ENCODE data around the gene PITX3. TPM values are rescaled to one million over a fixed set of nuclear protein-coding genes. Genes with fewer than 3 reads are reported as not detected.

PITX3 gene
- total RNA-seq, 4 donors from 2014 or later, result not detected

DNA sequence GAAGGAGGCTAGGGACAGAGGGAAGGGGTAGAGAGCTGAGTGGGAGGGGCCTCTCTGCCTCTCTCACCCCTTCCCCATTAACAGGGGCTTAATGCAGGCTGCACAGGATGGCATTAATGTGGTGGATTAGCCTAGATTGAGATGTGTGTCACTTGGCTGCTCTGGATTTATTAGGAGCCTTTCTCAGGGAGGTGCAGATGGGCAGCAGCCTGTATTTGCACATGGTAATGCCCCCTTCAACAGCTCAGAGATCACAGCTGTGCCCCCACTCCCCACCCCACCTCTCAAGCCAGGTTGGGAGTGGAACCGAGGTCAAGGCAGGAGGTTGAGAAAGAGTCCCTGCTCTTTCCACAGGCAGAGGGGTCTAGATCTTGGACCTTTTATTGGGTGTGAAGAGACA lies 7.3 kb downstream of the PITX3 start:
- Histone ChIP-seq H3K4me1 (peaks cover 0 to 23% (median 14%) of the 10 kb centered on the region in 4 donors), H3K27me3 (peaks cover 0 to 13% of the 10 kb centered on the region in 2 donors), H3K4me3 (no peak overlapping the region), H3K9me3 (no peaks in the 10 kb centered on the region), H3K27ac (no peak overlapping the region), H3K36me3 (no peaks in the 10 kb centered on the region)
- no peak for DNase-seq
- no peak for TF ChIP-seq POLR2A (IDR thresholded peaks at IDR 0.05)
- no peak for TF ChIP-seq CTCF (IDR thresholded peaks at IDR 0.05)

DNA sequence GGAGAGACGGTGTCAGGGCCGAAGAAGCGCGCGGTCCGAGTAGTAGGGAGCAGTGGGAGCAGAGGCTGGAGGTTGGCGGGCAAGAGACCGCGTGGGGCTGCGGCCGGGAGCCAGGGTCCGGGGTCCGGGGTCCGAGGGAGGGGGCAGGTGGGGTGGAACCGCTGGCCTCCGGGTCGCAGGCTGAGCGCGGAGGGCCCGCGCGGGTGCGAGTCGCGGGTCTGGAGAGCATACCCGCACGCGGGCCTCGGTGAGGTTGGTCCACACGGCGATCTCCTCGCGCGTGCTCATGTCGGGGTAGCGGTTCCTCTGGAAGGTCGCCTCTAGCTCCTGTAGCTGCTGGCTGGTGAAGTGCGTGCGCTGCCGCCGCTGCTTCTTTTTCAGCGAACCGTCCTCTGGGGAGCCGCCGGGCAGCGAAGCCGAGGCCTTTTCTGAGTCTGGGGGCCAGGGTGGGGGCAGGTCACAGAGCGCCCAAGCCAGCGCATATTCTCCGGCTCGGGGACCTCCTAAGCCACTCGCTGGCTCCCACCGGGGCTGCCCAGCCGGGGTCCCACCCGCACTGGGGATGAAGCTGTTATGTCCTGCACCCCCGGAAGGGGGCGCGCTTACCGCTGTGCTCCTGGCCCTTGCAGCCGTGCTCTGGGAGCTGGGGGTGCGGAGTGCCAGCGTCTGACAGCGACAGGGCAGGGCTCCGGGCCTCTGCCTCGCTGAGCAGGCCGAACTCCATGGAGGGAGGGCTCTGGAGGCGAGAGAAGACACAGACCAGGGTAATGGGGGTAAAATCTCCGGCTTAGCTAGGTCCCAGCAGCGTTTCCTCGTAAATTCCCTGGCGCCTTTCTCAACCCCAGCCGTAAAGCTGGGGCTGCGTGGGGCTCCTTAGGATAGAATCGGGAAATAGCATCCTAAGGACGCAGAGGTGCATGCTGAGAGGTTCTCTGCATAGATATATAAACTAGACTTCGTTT lies 9.7 kb downstream of the PITX3 start:
- H3K9me3 ChIP-seq, result no peaks in the 10 kb centered on the region
- TF ChIP-seq CTCF (IDR thresholded peaks at IDR 0.05) (peak; percentile 29 to 86 (median 72)), POLR2A (IDR thresholded peaks at IDR 0.05) (no peak)
- peaks cover 0 to 23% (median 14%) of the 10 kb centered on the region in 4 donors for H3K4me1 ChIP-seq
- no peak overlapping the region for H3K27ac ChIP-seq
- H3K27me3 ChIP-seq, result peaks cover 0 to 10% of the 10 kb centered on the region in 2 donors
- H3K36me3 ChIP-seq, result no peaks in the 10 kb centered on the region
- DNase-seq, result peak in 2 of 3 donors; percentile 76 to 78
- H3K4me3 ChIP-seq, result peak overlapping the region; percentile 31 to 62 (median 58)

GRCh38 chr10:102230861-102231356 lies 10.4 kb downstream of the PITX3 start:
- DNase-seq, result peak; percentile 32 to 70 (median 65)
- Histone ChIP-seq H3K27ac (no peak overlapping the region), H3K4me1 (peaks cover 0 to 28% (median 14%) of the 10 kb centered on the region in 4 donors), H3K36me3 (no peaks in the 10 kb centered on the region), H3K27me3 (peaks cover 0 to 10% of the 10 kb centered on the region in 2 donors), H3K4me3 (peak overlapping the region; percentile 31 to 62 (median 58)), H3K9me3 (no peaks in the 10 kb centered on the region)
- TF ChIP-seq POLR2A (IDR thresholded peaks at IDR 0.05) (no peak), CTCF (IDR thresholded peaks at IDR 0.05) (peak in 3 of 6 experiments; percentile 30 to 36 (median 32))

DNA sequence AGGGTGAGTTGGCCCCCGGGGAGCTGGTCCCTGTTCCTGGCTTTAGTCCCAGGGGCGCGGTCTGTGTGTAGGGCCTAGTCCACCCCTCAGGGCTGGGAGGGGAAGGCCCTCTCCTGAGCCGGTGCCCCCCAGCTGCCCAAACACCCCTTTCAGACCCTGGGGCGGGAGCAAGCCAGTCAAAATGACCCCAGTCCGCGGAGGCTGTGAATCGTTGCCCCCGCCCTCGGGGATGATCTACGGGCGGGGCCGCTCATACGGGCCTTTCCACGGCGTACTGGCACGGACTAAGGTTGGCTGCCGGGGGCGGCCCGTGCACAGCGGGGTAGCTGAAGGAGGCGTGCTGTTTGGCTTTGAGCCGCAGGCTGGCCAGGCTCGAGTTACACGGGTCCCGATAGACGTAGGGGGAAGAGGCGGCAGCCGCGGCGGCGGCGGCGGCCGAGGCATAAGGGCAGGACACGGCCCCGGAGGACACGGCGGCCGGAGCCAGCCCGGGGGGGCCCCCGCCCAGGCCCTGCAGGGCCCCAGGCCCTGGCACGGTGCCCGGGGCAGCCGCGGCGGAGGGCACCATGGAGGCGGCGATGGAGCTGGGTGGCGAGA lies 10.9 kb downstream of the PITX3 start:
- Histone ChIP-seq H3K9me3 (no peaks in the 10 kb centered on the region), H3K4me1 (peaks cover 0 to 28% (median 14%) of the 10 kb centered on the region in 4 donors), H3K36me3 (no peaks in the 10 kb centered on the region), H3K4me3 (peak overlapping the region; percentile 31 to 62 (median 58)), H3K27me3 (peaks cover 0 to 10% of the 10 kb centered on the region in 2 donors), H3K27ac (no peak overlapping the region)
- TF ChIP-seq POLR2A (IDR thresholded peaks at IDR 0.05) (no peak), CTCF (IDR thresholded peaks at IDR 0.05) (no peak)
- peak in 2 of 3 donors; percentile 56 to 61 for DNase-seq

DNA sequence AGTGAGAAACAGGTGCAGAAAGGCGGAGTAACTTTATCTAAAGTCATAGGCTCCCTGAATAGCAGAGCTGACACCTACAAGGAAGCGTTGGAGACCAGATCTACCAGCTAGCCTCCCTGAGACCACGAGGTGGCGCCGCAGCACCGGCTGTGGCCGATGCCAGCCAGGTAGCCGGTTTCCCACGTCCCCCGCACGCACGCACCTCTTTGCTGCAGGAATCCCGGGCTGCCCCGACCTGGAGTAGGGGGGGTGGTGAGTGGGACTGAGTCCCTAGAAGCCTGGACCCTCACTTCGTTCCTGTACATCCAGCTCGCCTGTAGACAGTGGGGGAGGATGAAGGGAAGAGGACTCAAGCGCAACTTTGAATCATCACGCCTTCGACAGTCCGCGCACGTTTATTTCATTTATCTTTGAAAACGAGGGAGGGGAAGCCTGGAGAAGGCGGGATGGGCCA lies 11.5 kb downstream of the PITX3 start:
- peak; percentile 79 to 93 (median 89) for DNase-seq
- peak overlapping the region in 3 of 4 donors; percentile 57 to 62 (median 59) for H3K4me3 ChIP-seq

More for the DNA sequence above, 11.5 kb downstream of the PITX3 start:
- H3K27me3 ChIP-seq, result peaks cover 0 to 10% of the 10 kb centered on the region in 2 donors
- no peaks in the 10 kb centered on the region for H3K9me3 ChIP-seq
- TF ChIP-seq POLR2A (IDR thresholded peaks at IDR 0.05) (no peak), CTCF (IDR thresholded peaks at IDR 0.05) (peak; percentile 79 to 96 (median 94))
- H3K27ac ChIP-seq, result no peak overlapping the region
- no peaks in the 10 kb centered on the region for H3K36me3 ChIP-seq
- peaks cover 0 to 28% (median 14%) of the 10 kb centered on the region in 4 donors for H3K4me1 ChIP-seq

Measured in Peyer's patch (tissue), 4 donors.